ENCODE data around the gene MARK4. TPM values are rescaled to one million over a fixed set of nuclear protein-coding genes. Genes with fewer than 3 reads are reported as not detected.

Gene MARK4
- total RNA-seq, 2 donors from 2014 or later, result 24.3 to 120 TPM

DNA sequence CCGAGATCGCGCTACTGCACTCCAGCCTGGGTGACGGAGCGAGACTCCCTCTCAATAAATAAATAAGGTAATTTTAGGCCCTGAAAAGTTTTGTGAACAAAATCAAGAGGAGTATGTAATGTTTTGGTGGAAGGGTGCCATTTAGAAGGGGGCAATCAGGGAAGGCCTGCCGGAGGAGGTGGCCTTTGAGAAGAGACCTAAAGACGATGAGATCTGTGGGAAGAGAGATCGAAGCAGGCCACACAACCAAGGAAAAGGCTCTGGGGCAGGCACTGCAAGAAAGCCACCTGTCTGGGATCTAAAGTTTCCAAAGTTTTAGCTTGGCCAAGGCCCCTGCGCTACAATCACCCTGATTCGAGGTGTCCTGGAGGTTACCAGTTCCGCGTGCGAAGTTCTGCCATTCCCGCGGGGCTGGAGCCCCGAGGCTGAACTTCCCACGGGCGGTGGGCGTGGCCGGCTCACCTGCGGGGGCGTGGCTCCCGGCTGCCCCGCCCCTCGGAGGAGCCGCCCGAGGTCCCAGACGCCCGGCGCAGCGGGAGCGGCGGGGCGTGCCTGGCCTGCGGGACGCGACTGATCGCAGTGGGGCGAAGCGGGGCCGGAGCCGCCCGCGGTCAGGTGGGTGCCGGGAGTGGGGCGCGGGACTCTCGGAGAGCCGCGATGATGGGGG, 89.3 kb downstream of the MARK4 start, which contains the start of gene KLC3:
TSS of gene KLC3 (plus strand) at position 519 of the 667 bp plus-strand sequence. CDS start 4,792 bp downstream, outside the sequence.
- H3K9me3 ChIP-seq, result no peaks in the 10 kb centered on the region
- no peak for TF ChIP-seq POLR2AphosphoS5 (IDR thresholded peaks at IDR 0.05)
- TF ChIP-seq POLR2A (IDR thresholded peaks at IDR 0.05), result peak; percentile 76
- peak; percentile 38 for DNase-seq (ENCODE audit: low spot score)
- no peaks in the 10 kb centered on the region for H3K27me3 ChIP-seq (replicated peaks; ENCODE audit: insufficient read depth)
- no peaks in the 10 kb centered on the region for H3K4me1 ChIP-seq (replicated peaks)
- intact Hi-C loops (cut with DNase I), result no loop called here
- no peaks in the 10 kb centered on the region for H3K36me3 ChIP-seq
- H3K4me3 ChIP-seq, result peak within 1 kb of the TSS; percentile 31 to 47
- WGBS, result 18% methylated on average over 25 of the region's 50 CpGs
- H3K27ac ChIP-seq, result peak within 1 kb of the TSS in 1 of 2 donors; percentile 61

DNA sequence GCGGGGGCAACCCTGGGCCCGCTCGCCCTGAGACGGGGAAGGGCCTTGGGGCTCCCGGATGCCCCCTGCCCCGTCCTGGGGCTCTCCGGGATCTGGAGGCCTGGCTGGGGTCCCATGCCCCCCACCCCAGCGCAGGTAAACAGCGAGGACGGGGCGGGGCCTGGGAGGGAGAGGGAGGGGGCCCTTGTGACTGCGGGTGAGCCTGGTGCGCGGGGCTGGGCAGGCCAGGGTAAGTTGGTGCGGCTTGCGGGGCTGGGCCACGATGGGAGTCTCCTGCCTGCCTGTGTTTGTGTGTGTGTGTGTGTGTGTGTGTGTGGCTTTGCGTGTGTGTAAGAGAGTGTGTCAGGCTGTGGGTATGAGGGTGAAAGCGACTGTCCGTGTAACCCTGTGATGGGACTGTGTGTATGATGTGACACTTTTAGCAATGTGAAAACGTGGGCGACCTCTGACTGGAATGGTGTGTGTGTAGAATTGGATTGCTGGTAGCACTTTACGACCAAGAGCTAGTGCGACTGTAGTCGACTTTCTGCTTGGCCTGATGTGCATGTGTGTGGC, 89.9 kb downstream of the MARK4 start:
- intact Hi-C loops (cut with DNase I), result no loop called here
- peak overlapping the region in 1 of 2 donors; percentile 61 for H3K27ac ChIP-seq
- H3K36me3 ChIP-seq, result no peaks in the 10 kb centered on the region
- H3K9me3 ChIP-seq, result no peaks in the 10 kb centered on the region
- no peaks in the 10 kb centered on the region for H3K27me3 ChIP-seq (replicated peaks; ENCODE audit: insufficient read depth)
- TF ChIP-seq, protein P1, sequence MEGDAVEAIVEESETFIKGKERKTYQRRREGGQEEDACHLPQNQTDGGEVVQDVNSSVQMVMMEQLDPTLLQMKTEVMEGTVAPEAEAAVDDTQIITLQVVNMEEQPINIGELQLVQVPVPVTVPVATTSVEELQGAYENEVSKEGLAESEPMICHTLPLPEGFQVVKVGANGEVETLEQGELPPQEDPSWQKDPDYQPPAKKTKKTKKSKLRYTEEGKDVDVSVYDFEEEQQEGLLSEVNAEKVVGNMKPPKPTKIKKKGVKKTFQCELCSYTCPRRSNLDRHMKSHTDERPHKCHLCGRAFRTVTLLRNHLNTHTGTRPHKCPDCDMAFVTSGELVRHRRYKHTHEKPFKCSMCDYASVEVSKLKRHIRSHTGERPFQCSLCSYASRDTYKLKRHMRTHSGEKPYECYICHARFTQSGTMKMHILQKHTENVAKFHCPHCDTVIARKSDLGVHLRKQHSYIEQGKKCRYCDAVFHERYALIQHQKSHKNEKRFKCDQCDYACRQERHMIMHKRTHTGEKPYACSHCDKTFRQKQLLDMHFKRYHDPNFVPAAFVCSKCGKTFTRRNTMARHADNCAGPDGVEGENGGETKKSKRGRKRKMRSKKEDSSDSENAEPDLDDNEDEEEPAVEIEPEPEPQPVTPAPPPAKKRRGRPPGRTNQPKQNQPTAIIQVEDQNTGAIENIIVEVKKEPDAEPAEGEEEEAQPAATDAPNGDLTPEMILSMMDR (IDR thresholded peaks at IDR 0.05), result no peak
- TF ChIP-seq POLR2AphosphoS5 (IDR thresholded peaks at IDR 0.05) (no peak), POLR2A (IDR thresholded peaks at IDR 0.05) (no peak)
- no peaks in the 10 kb centered on the region for H3K4me1 ChIP-seq (replicated peaks)
- H3K4me3 ChIP-seq, result peak overlapping the region; percentile 31 to 47
- peak; percentile 16 for DNase-seq (ENCODE audit: low spot score)
- 4% methylated on average over 24 of the region's 25 CpGs for WGBS

DNA sequence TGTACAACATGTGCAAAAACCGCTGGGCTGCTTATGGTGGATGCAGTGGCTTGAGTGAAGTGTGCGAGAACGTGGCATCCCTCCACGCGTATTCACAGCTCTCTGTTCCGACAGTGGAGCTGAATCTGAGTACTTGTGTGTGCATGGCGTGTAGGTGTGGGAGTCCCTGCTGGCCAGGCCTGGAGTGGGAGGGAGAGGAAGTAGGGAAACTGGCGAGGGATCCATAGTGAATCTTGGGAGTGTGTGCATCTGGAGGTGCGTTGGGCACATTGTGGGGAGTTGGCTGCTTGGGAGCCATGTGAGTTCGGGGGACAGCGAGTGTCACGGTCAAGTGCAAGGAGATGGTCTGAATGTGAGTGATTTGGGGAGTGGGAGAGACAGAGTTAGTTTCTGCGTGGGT, 91.8 kb downstream of the MARK4 start:
- WGBS, result 84% methylated on average over 13 of the region's 13 CpGs
- H3K27ac ChIP-seq, result no peak overlapping the region
- no peak for DNase-seq (ENCODE audit: low spot score)
- H3K36me3 ChIP-seq, result no peaks in the 10 kb centered on the region
- H3K27me3 ChIP-seq (replicated peaks; ENCODE audit: insufficient read depth), result no peaks in the 10 kb centered on the region
- no peak overlapping the region for H3K4me3 ChIP-seq
- no peaks in the 10 kb centered on the region for H3K4me1 ChIP-seq (replicated peaks)
- intact Hi-C loops (cut with DNase I), result no loop called here
- no peaks in the 10 kb centered on the region for H3K9me3 ChIP-seq
- TF ChIP-seq, protein P1 (IDR thresholded peaks at IDR 0.05), result no peak
- TF ChIP-seq POLR2AphosphoS5 (IDR thresholded peaks at IDR 0.05) (no peak), POLR2A (IDR thresholded peaks at IDR 0.05) (no peak)

DNA sequence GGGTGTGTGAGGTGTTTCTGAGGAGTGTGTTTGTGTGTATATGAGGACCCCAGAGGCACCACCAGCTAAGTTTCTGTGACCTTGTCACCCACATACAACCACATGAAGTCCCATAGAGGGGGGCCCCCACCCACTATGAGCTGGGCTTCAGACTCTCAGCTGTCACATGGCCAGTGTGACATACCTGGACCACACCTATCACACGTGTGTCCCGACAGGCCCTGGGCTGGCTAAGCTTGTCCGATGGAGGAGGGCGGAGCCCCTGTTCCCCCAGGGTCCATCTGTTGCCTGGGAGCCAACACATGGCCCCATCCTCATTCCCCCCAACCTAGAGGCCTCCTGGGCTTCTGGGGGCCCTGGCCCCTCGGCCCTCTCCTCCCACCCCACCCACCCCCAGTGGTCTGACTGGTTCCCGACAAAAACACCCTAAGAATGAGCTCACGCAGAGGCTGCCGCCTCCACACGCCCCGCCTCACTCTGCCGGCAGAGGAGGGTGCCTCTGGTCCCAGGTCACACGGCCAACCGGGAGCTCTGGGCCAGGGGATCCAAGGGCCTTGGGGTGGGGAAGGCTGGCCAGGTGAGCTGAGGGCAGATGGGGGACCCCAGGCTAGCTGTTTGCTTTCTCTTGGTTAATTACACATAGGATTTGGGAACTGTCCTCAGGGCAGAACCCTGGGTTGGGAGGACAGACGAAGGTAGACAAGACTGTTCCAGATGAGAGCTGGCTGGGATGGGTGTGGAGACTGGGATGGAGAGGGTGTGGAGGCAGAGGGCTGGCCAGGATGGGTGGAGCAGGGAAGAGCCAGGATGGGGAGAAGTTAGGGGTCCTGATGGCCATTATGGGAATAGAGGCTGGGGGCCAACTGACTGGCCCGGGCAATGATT, 93.8 kb downstream of the MARK4 start:
- intact Hi-C loops (cut with DNase I), result no loop called here

DNA sequence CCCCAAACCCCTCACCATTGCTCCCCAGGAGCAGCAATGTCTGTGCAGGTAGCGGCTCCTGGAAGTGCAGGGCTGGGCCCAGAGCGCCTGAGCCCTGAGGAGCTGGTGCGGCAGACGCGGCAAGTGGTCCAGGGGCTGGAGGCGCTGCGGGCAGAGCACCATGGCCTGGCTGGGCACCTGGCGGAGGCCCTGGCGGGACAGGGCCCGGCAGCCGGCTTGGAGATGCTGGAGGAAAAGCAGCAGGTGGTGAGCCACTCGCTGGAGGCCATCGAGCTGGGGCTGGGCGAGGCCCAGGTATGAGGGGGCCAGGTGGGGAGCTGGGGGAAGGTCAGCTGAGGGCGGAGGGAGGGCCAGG, 94.4 kb downstream of the MARK4 start:
- 87% methylated on average over 15 of the region's 15 CpGs for WGBS
- DNase-seq (ENCODE audit: low spot score), result no peak
- Histone ChIP-seq H3K9me3 (no peaks in the 10 kb centered on the region), H3K27me3 (replicated peaks; ENCODE audit: insufficient read depth) (no peaks in the 10 kb centered on the region), H3K27ac (no peak overlapping the region), H3K36me3 (no peaks in the 10 kb centered on the region), H3K4me1 (replicated peaks) (no peaks in the 10 kb centered on the region), H3K4me3 (no peak overlapping the region)
- intact Hi-C loops (cut with DNase I), result no loop called here
- TF ChIP-seq, protein P1 (IDR thresholded peaks at IDR 0.05), result no peak
- TF ChIP-seq POLR2A (IDR thresholded peaks at IDR 0.05) (no peak), POLR2AphosphoS5 (IDR thresholded peaks at IDR 0.05) (no peak)

More for the DNA sequence above, 93.8 kb downstream of the MARK4 start:
- no peaks in the 10 kb centered on the region for H3K9me3 ChIP-seq
- TF ChIP-seq POLR2A (IDR thresholded peaks at IDR 0.05) (no peak), POLR2AphosphoS5 (IDR thresholded peaks at IDR 0.05) (no peak)
- TF ChIP-seq, protein P1 (IDR thresholded peaks at IDR 0.05), result no peak
- no peak for DNase-seq (ENCODE audit: low spot score)
- no peaks in the 10 kb centered on the region for H3K27me3 ChIP-seq (replicated peaks; ENCODE audit: insufficient read depth)
- WGBS, result 32% methylated on average over 15 of the region's 15 CpGs
- H3K4me1 ChIP-seq (replicated peaks), result no peaks in the 10 kb centered on the region
- H3K27ac ChIP-seq, result no peak overlapping the region
- H3K4me3 ChIP-seq, result no peak overlapping the region
- no peaks in the 10 kb centered on the region for H3K36me3 ChIP-seq
